Activated T-cell treated with anti-CD3 and anti-CD28 coated beads for 4 hours (primary cell): ENCODE results near the gene GNAI3.

Experiments
- DNase-seq: peaks from one replicate; pipeline ENCODE4 v3.0.0-alpha.2; 2020

Gene GNAI3

GRCh38 chr1:109625601-109626560 is 77.5 kb downstream of the GNAI3 start:
- no peak for DNase-seq

GRCh38 chr1:109626682-109627408 is 78.4 kb downstream of the GNAI3 start:
- DNase-seq: no peak

GRCh38 chr1:109627692-109628399 is 79.4 kb downstream of the GNAI3 start:
- no peak for DNase-seq

- no peak for DNase-seq
Observed at GRCh38 chr1:109628540-109629321, 80.3 kb downstream of the GNAI3 start.

- no peak for DNase-seq
Observed at GRCh38 chr1:109629372-109630030, 81.1 kb downstream of the GNAI3 start.

GRCh38 chr1:109630081-109630897 is 81.9 kb downstream of the GNAI3 start:
- no peak for DNase-seq

- DNase-seq: no peak
Observed at GRCh38 chr1:109630898-109631512, 82.6 kb downstream of the GNAI3 start.

GRCh38 chr1:109631513-109632505 is 83.4 kb downstream of the GNAI3 start:
- no peak for DNase-seq

- DNase-seq: no peak
Observed at GRCh38 chr1:109632671-109633346, 84.4 kb downstream of the GNAI3 start.

- DNase-seq: no peak
Observed at GRCh38 chr1:109634292-109634691, 85.9 kb downstream of the GNAI3 start.

- no peak for DNase-seq
Observed at GRCh38 chr1:109634771-109635750, 86.6 kb downstream of the GNAI3 start.

GRCh38 chr1:109635862-109636200 is 87.4 kb downstream of the GNAI3 start:
- no peak for DNase-seq

- no peak for DNase-seq
Observed at GRCh38 chr1:109636201-109636952, 88.0 kb downstream of the GNAI3 start.

GRCh38 chr1:109637446-109637845 is 89.0 kb downstream of the GNAI3 start:
- DNase-seq: no peak

GRCh38 chr1:109639063-109639840 is 90.8 kb downstream of the GNAI3 start:
- DNase-seq: no peak

GRCh38 chr1:109639841-109640184 is 91.4 kb downstream of the GNAI3 start:
- DNase-seq: no peak
